Measurements from ENCODE around the gene BAMBI. TPM values are rescaled to one million over a fixed set of nuclear protein-coding genes. Genes with fewer than 3 reads are reported as not detected.

Gene BAMBI
- total RNA-seq = 100 to 1,000 TPM; 210 to 226 TPM

GRCh38 chr10:28676968-28677887, at the start of gene BAMBI:
Gene BAMBI (plus strand): TSS chr10:28677521. CDS start chr10:28677898, 377 bp downstream.

Small RNAs within 50 kb of the gene (small RNA-seq; reads per million reads assigned to genes)
- gene RNU4ATAC6P = 0 reads per million in 2 donors
- 0 to 0.17 reads per million in 2 donors for gene RNU6-1067P

Other genes with a start within 250 kb of the BAMBI start
- 10 to 100 TPM; 76.1 to 78.9 TPM for gene WAC, start 144.4 kb upstream of the BAMBI start, total RNA-seq

All from melanocyte of skin (primary cell).